Chondrocyte (in vitro differentiated cells): ENCODE measurements around the gene TBRG1. TPM values are rescaled to one million over a fixed set of nuclear protein-coding genes. Genes with fewer than 3 reads are reported as not detected.

Source experiments
- DNase-seq: peaks from one replicate; pipeline ENCODE4 v3.0.0; 2021; ENCODE audit warnings: mixed read lengths, low spot score
- H3K27ac Mint-ChIP-seq: one replicate; pipeline ENCODE4 v1.8.0; 2021; ENCODE audit warnings: mild to moderate bottlenecking, moderate library complexity, mixed read lengths; ENCODE audit not compliant: unreplicated experiment
- H3K27me3 Mint-ChIP-seq: 2 replicates; pipeline ENCODE4 v1.8.0; 2021; ENCODE audit warnings: low read depth, mixed read lengths
- H3K36me3 Mint-ChIP-seq: 2 replicates; pipeline ENCODE4 v1.8.0; 2021; ENCODE audit warnings: low read depth, mixed read lengths
- H3K4me1 Mint-ChIP-seq: 2 replicates; pipeline ENCODE4 v1.8.0; 2021; ENCODE audit warnings: low read depth, mild to moderate bottlenecking, mixed read lengths
- H3K4me3 Mint-ChIP-seq: one replicate; pipeline ENCODE4 v1.8.0; 2021; ENCODE audit warnings: mild to moderate bottlenecking, moderate library complexity, mixed read lengths; ENCODE audit not compliant: unreplicated experiment
- H3K9me3 Mint-ChIP-seq: 2 replicates; pipeline ENCODE4 v1.8.0; 2021; ENCODE audit warnings: low read depth, mixed read lengths
- CTCF ChIP-seq: fragments of 200-600 bp; sonication (generic); IDR thresholded peaks from 2 replicates; pipeline ENCODE4 v1.5.0; 2021; ENCODE audit warnings: antibody characterized with exemption, mild to moderate bottlenecking, moderate library complexity
- total RNA-seq: library from RNA; stranded (reverse); gene quantifications from 3 replicates; pipeline ENCODE4 v1.2.1, GENCODE V29; 2021

The TBRG1 gene
- total RNA-seq, 1 donor from 2014 or later, result 30.0 TPM

GRCh38 chr11:124646148-124646547 lies 23.5 kb downstream of the TBRG1 start:
- DNase-seq, result no peak
- Mint-ChIP-seq H3K9me3 (no peaks in the 10 kb centered on the region), H3K4me1 (peaks cover 22% of the 10 kb centered on the region), H3K4me3 (no peak overlapping the region), H3K36me3 (no peaks in the 10 kb centered on the region), H3K27ac (no peak overlapping the region), H3K27me3 (no peaks in the 10 kb centered on the region)
- TF ChIP-seq CTCF, result no peak

- H3K36me3 Mint-ChIP-seq, result peaks cover 7% of the 10 kb centered on the region
- no peak overlapping the region for H3K27ac Mint-ChIP-seq
- peaks cover 13% of the 10 kb centered on the region for H3K4me1 Mint-ChIP-seq
- no peaks in the 10 kb centered on the region for H3K27me3 Mint-ChIP-seq
- TF ChIP-seq CTCF, result no peak
- no peak for DNase-seq
- no peaks in the 10 kb centered on the region for H3K9me3 Mint-ChIP-seq
- no peak overlapping the region for H3K4me3 Mint-ChIP-seq
These were observed 25.9 kb downstream of the TBRG1 start for GRCh38 chr11:124648610-124649009.

- TF ChIP-seq CTCF, result no peak
- no peak overlapping the region for H3K4me3 Mint-ChIP-seq
These were observed 34.3 kb downstream of the TBRG1 start for GRCh38 chr11:124656774-124657630.

GRCh38 chr11:124657904-124658303 lies 35.2 kb downstream of the TBRG1 start:
- no peak for TF ChIP-seq CTCF
- no peak overlapping the region for H3K27ac Mint-ChIP-seq
- DNase-seq, result no peak
- peaks cover 7% of the 10 kb centered on the region for H3K36me3 Mint-ChIP-seq
- no peaks in the 10 kb centered on the region for H3K9me3 Mint-ChIP-seq
- H3K4me3 Mint-ChIP-seq, result no peak overlapping the region
- H3K4me1 Mint-ChIP-seq, result peaks cover 12% of the 10 kb centered on the region
- H3K27me3 Mint-ChIP-seq, result no peaks in the 10 kb centered on the region

More at GRCh38 chr11:124656774-124657630, 34.3 kb downstream of the TBRG1 start:
- no peak overlapping the region for H3K27ac Mint-ChIP-seq
- H3K36me3 Mint-ChIP-seq, result peaks cover 9% of the 10 kb centered on the region
- H3K9me3 Mint-ChIP-seq, result no peaks in the 10 kb centered on the region
- no peak for DNase-seq
- peaks cover 12% of the 10 kb centered on the region for H3K4me1 Mint-ChIP-seq
- H3K27me3 Mint-ChIP-seq, result no peaks in the 10 kb centered on the region

GRCh38 chr11:124658501-124658900 lies 35.8 kb downstream of the TBRG1 start:
- Mint-ChIP-seq H3K9me3 (no peaks in the 10 kb centered on the region), H3K27me3 (no peaks in the 10 kb centered on the region), H3K27ac (no peak overlapping the region), H3K36me3 (peaks cover 4% of the 10 kb centered on the region), H3K4me1 (peaks cover 12% of the 10 kb centered on the region), H3K4me3 (no peak overlapping the region)
- no peak for DNase-seq
- TF ChIP-seq CTCF, result no peak
